Measurements from ENCODE around the gene CPNE6. TPM values are rescaled to one million over a fixed set of nuclear protein-coding genes. Genes with fewer than 3 reads are reported as not detected.

CPNE6 gene
- total and polyA plus RNA-seq, 8 donors: 0.12 TPM; not detected in 7

GRCh38 chr14:24126939-24127338 lies 55.6 kb downstream of the CPNE6 start:
- intact Hi-C loops (cut with DNase I): no loop called here
- H3K27ac ChIP-seq: peak overlapping the region in 1 of 2 donors; percentile 18
- ATAC-seq (no peak), DNase-seq (no peak)
- H3K4me1 ChIP-seq: no peaks in the 10 kb centered on the region
- TF ChIP-seq CTCF (IDR thresholded peaks at IDR 0.05): no peak
- peaks cover 0 to 26% of the 10 kb centered on the region in 2 donors for H3K36me3 ChIP-seq
- no peak overlapping the region for H3K4me3 ChIP-seq
- H3K27me3 ChIP-seq: no peaks in the 10 kb centered on the region
- H3K9me3 ChIP-seq: no peaks in the 10 kb centered on the region

- Histone ChIP-seq H3K4me1 (no peaks in the 10 kb centered on the region), H3K4me3 (no peak overlapping the region), H3K27me3 (no peaks in the 10 kb centered on the region), H3K36me3 (peaks cover 0 to 18% of the 10 kb centered on the region in 2 donors), H3K9me3 (no peaks in the 10 kb centered on the region), H3K27ac (no peak overlapping the region)
- no peak for TF ChIP-seq CTCF (IDR thresholded peaks at IDR 0.05)
- DNase-seq: no peak
- ATAC-seq: no peak
- intact Hi-C loops (cut with DNase I): no loop called here
These were observed 56.3 kb downstream of the CPNE6 start for GRCh38 chr14:24127673-24128072.

Other genes with a start within 250 kb of the CPNE6 start
- 10 to 100 TPM; 28.1 to 36.5 TPM for gene DHRS4, start 117.8 kb upstream of the CPNE6 start, total RNA-seq
- 10 to 100 TPM; 34.5 to 41.4 (median 39.1) TPM for gene DHRS4, start 117.8 kb upstream of the CPNE6 start, polyA plus RNA-seq (ENCODE audit: insufficient read length in 6 of 6)
- 10 to 100 TPM; 13.8 to 24.9 TPM for gene DHRS4L2, start 82.6 kb upstream of the CPNE6 start, total RNA-seq
- 10 to 100 TPM; 26.1 to 32.8 (median 27.3) TPM for gene DHRS4L2, start 82.6 kb upstream of the CPNE6 start, polyA plus RNA-seq (ENCODE audit: insufficient read length in 6 of 6)
- 1 to 10 TPM; 1.0 to 2.3 TPM for gene CARMIL3, start 19.6 kb upstream of the CPNE6 start, total RNA-seq
- 1 to 10 TPM; 1.1 to 2.3 (median 1.4) TPM for gene CARMIL3, start 19.6 kb upstream of the CPNE6 start, polyA plus RNA-seq (ENCODE audit: insufficient read length in 6 of 6)
- 10 to 100 TPM; 36.5 to 61.3 TPM for gene PCK2, start 22.7 kb downstream of the CPNE6 start, total RNA-seq
- 10 to 100 TPM; 12.9 to 18.9 (median 15.7) TPM for gene PCK2, start 22.7 kb downstream of the CPNE6 start, polyA plus RNA-seq (ENCODE audit: insufficient read length in 6 of 6)
- gene DCAF11, start 43.2 kb downstream of the CPNE6 start, total RNA-seq: 10 to 100 TPM; 56.4 to 65.1 TPM
- 10 to 100 TPM; 60.6 to 76.3 (median 67.6) TPM for gene DCAF11, start 43.2 kb downstream of the CPNE6 start, polyA plus RNA-seq (ENCODE audit: insufficient read length in 6 of 6)
- 1 to 10 TPM; 1.6 to 2.7 TPM for gene NRL, start 43.4 kb downstream of the CPNE6 start, total RNA-seq
- gene NRL, start 43.4 kb downstream of the CPNE6 start, polyA plus RNA-seq (ENCODE audit: insufficient read length in 6 of 6): 1 to 10 TPM in 5 of 6 donors, under 1 TPM in 1; 0.97 to 1.8 (median 1.4) TPM
- under 1 TPM; 0.68 to 0.76 TPM for gene FITM1, start 59.1 kb downstream of the CPNE6 start, total RNA-seq
- gene FITM1, start 59.1 kb downstream of the CPNE6 start, polyA plus RNA-seq (ENCODE audit: insufficient read length in 6 of 6): 1 to 10 TPM in 4 of 6 donors, under 1 TPM in 2; 0.77 to 1.5 (median 1.0) TPM
- gene PSME1, start 64.6 kb downstream of the CPNE6 start, total RNA-seq: 100 to 1,000 TPM; 190 to 203 TPM
- gene PSME1, start 64.6 kb downstream of the CPNE6 start, polyA plus RNA-seq (ENCODE audit: insufficient read length in 6 of 6): 100 to 1,000 TPM; 189 to 236 (median 221) TPM
- gene EMC9, start 70.0 kb downstream of the CPNE6 start, total RNA-seq: 10 to 100 TPM; 16.2 to 18.1 TPM
- gene EMC9, start 70.0 kb downstream of the CPNE6 start, polyA plus RNA-seq (ENCODE audit: insufficient read length in 6 of 6): 10 to 100 TPM; 13.5 to 24.3 (median 23.0) TPM
- gene PSME2, start 75.0 kb downstream of the CPNE6 start, total RNA-seq: 100 to 1,000 TPM; 134 to 224 TPM
- 100 to 1,000 TPM; 126 to 164 (median 159) TPM for gene PSME2, start 75.0 kb downstream of the CPNE6 start, polyA plus RNA-seq (ENCODE audit: insufficient read length in 6 of 6)
- 10 to 100 TPM; 49.3 to 61.5 TPM for gene RNF31, start 75.9 kb downstream of the CPNE6 start, total RNA-seq
- 10 to 100 TPM; 42.4 to 69.9 (median 54.6) TPM for gene RNF31, start 75.9 kb downstream of the CPNE6 start, polyA plus RNA-seq (ENCODE audit: insufficient read length in 6 of 6)
- 100 to 1,000 TPM in 1 of 2 donors, 10 to 100 TPM in 1; 95.6 to 131 TPM for gene IRF9, start 89.7 kb downstream of the CPNE6 start, total RNA-seq
- gene IRF9, start 89.7 kb downstream of the CPNE6 start, polyA plus RNA-seq (ENCODE audit: insufficient read length in 6 of 6): 10 to 100 TPM; 53.4 to 69.9 (median 61.2) TPM
- 10 to 100 TPM; 27.0 to 31.6 TPM for gene REC8, start 100.5 kb downstream of the CPNE6 start, total RNA-seq
- gene REC8, start 100.5 kb downstream of the CPNE6 start, polyA plus RNA-seq (ENCODE audit: insufficient read length in 6 of 6): 10 to 100 TPM; 38.5 to 66.0 (median 44.3) TPM
- 10 to 100 TPM; 25.0 to 62.4 TPM for gene IPO4, start 117.3 kb downstream of the CPNE6 start, total RNA-seq
- 10 to 100 TPM; 22.6 to 39.5 (median 29.0) TPM for gene IPO4, start 117.3 kb downstream of the CPNE6 start, polyA plus RNA-seq (ENCODE audit: insufficient read length in 6 of 6)
- 10 to 100 TPM; 64.9 to 72.5 TPM for gene TM9SF1, start 123.9 kb downstream of the CPNE6 start, total RNA-seq
- 10 to 100 TPM; 28.1 to 37.6 (median 32.4) TPM for gene TM9SF1, start 123.9 kb downstream of the CPNE6 start, polyA plus RNA-seq (ENCODE audit: insufficient read length in 6 of 6)
- gene TSSK4, start 134.1 kb downstream of the CPNE6 start, total RNA-seq: under 1 TPM; 0.37 to 0.55 TPM
- 10 to 100 TPM in 5 of 6 donors, 1 to 10 TPM in 1; 9.6 to 16.1 (median 13.7) TPM for gene TSSK4, start 134.1 kb downstream of the CPNE6 start, polyA plus RNA-seq (ENCODE audit: insufficient read length in 6 of 6)
- gene CHMP4A, start 141.9 kb downstream of the CPNE6 start, total RNA-seq: 10 to 100 TPM; 35.0 to 46.7 TPM
- gene CHMP4A, start 141.9 kb downstream of the CPNE6 start, polyA plus RNA-seq (ENCODE audit: insufficient read length in 6 of 6): 10 to 100 TPM; 52.8 to 64.6 (median 58.8) TPM
- gene MDP1, start 144.5 kb downstream of the CPNE6 start, total RNA-seq: 10 to 100 TPM; 12.4 to 13.8 TPM
- 10 to 100 TPM in 5 of 6 donors, 1 to 10 TPM in 1; 9.8 to 19.4 (median 11.7) TPM for gene MDP1, start 144.5 kb downstream of the CPNE6 start, polyA plus RNA-seq (ENCODE audit: insufficient read length in 6 of 6)
- gene NEDD8, start 160.8 kb downstream of the CPNE6 start, total RNA-seq: 100 to 1,000 TPM; 162 to 163 TPM
- gene NEDD8, start 160.8 kb downstream of the CPNE6 start, polyA plus RNA-seq (ENCODE audit: insufficient read length in 6 of 6): 100 to 1,000 TPM; 185 to 219 (median 203) TPM
- 10 to 100 TPM; 63.6 to 69.6 TPM for gene GMPR2, start 161.4 kb downstream of the CPNE6 start, total RNA-seq
- gene GMPR2, start 161.4 kb downstream of the CPNE6 start, polyA plus RNA-seq (ENCODE audit: insufficient read length in 6 of 6): 100 to 1,000 TPM in 4 of 6 donors, 10 to 100 TPM in 2; 96.6 to 117 (median 114) TPM
- 100 to 1,000 TPM; 105 to 110 TPM for gene TINF2, start 171.1 kb downstream of the CPNE6 start, total RNA-seq
- gene TINF2, start 171.1 kb downstream of the CPNE6 start, polyA plus RNA-seq (ENCODE audit: insufficient read length in 6 of 6): 10 to 100 TPM; 52.2 to 67.0 (median 58.3) TPM
- 1 to 10 TPM; 7.6 to 9.6 TPM for gene TGM1, start 191.6 kb downstream of the CPNE6 start, total RNA-seq
- 1 to 10 TPM; 2.6 to 4.3 (median 3.2) TPM for gene TGM1, start 191.6 kb downstream of the CPNE6 start, polyA plus RNA-seq (ENCODE audit: insufficient read length in 6 of 6)
- 10 to 100 TPM; 49.3 to 53.3 TPM for gene RABGGTA, start 200.0 kb downstream of the CPNE6 start, total RNA-seq
- 10 to 100 TPM; 20.2 to 28.7 (median 25.6) TPM for gene RABGGTA, start 200.0 kb downstream of the CPNE6 start, polyA plus RNA-seq (ENCODE audit: insufficient read length in 6 of 6)
- 10 to 100 TPM; 24.9 to 50.2 TPM for gene DHRS1, start 228.2 kb downstream of the CPNE6 start, total RNA-seq
- gene DHRS1, start 228.2 kb downstream of the CPNE6 start, polyA plus RNA-seq (ENCODE audit: insufficient read length in 6 of 6): 10 to 100 TPM; 37.7 to 55.5 (median 42.6) TPM
- 10 to 100 TPM; 22.4 to 24.8 TPM for gene NOP9, start 228.3 kb downstream of the CPNE6 start, total RNA-seq
- 10 to 100 TPM; 22.4 to 28.4 (median 26.0) TPM for gene NOP9, start 228.3 kb downstream of the CPNE6 start, polyA plus RNA-seq (ENCODE audit: insufficient read length in 6 of 6)
- 10 to 100 TPM in 1 of 2 donors, 1 to 10 TPM in 1; 9.2 to 22.7 TPM for gene CIDEB, start 236.4 kb downstream of the CPNE6 start, total RNA-seq
- gene CIDEB, start 236.4 kb downstream of the CPNE6 start, polyA plus RNA-seq (ENCODE audit: insufficient read length in 6 of 6): 10 to 100 TPM in 5 of 6 donors, 1 to 10 TPM in 1; 9.5 to 14.8 (median 13.9) TPM
- 1 to 10 TPM; 4.5 to 6.3 TPM for gene LTB4R2, start 238.6 kb downstream of the CPNE6 start, total RNA-seq
- 1 to 10 TPM; 4.0 to 5.9 (median 5.6) TPM for gene LTB4R2, start 238.6 kb downstream of the CPNE6 start, polyA plus RNA-seq (ENCODE audit: insufficient read length in 6 of 6)
- gene LTB4R, start 239.9 kb downstream of the CPNE6 start, total RNA-seq: 10 to 100 TPM in 1 of 2 donors, 1 to 10 TPM in 1; 5.9 to 26.1 TPM
- 1 to 10 TPM; 5.3 to 7.7 (median 6.5) TPM for gene LTB4R, start 239.9 kb downstream of the CPNE6 start, polyA plus RNA-seq (ENCODE audit: insufficient read length in 6 of 6)